ENCODE results near the gene ASIC2.

Gene ASIC2

GRCh38 chr17:33234233-33234632 lies 58.9 kb downstream of the ASIC2 start:
- no peak for DNase-seq (ENCODE audit: extremely low spot score)
- TF ChIP-seq LEF1 (IDR thresholded peaks at IDR 0.05; ENCODE audit: borderline replicate concordance), result no peak
- POLR2A ChIA-PET, result no interaction called here
- CTCF ChIA-PET, result no interaction called here

- CTCF ChIA-PET, result interaction anchor here (0.6 kb wide), 1 partner anchor 34 kb away, joined by 3 read pairs; no protein-coding TSS in a partner anchor
- TF ChIP-seq ZNF384 (IDR thresholded peaks at IDR 0.05) (no peak), HDGF (IDR thresholded peaks at IDR 0.05; ENCODE audit: borderline replicate concordance) (no peak)
- POLR2A ChIA-PET, result no interaction called here
- no peak for DNase-seq (ENCODE audit: extremely low spot score)
Measured at GRCh38 chr17:33233811-33234177, 59.3 kb downstream of the ASIC2 start.

DNA sequence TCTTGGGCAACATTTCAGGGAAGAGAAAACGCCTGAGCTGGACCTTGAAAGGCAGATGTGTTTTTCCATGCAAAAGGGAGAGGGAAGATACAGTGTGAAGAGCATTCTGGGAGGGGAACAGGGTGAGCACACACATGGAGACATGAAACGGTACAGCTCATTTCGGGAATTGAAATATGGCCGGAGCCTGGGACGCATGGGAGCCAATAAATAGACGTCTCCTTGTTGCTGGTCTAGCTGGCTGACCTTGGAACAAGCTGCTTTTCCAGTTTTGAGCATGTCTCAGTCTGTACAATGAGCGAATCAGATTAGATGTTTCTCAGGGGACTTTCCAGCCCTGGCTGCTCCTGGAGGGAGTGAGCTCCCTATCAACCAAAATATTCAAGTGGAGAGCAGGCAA lies 63.6 kb downstream of the ASIC2 start:
- TF ChIP-seq NFRKB (IDR thresholded peaks at IDR 0.05) (no peak), FOXM1 (IDR thresholded peaks at IDR 0.05; ENCODE audit: borderline replicate concordance) (no peak), ELF4 (IDR thresholded peaks at IDR 0.05) (no peak)
- POLR2A ChIA-PET, result no interaction called here
- DNase-seq (ENCODE audit: extremely low spot score), result no peak
- CTCF ChIA-PET, result interaction anchor here (0.6 to 0.8 kb wide), 2 partner anchors 20 to 29 kb away, joined by 4 read pairs; no protein-coding TSS in a partner anchor

DNA sequence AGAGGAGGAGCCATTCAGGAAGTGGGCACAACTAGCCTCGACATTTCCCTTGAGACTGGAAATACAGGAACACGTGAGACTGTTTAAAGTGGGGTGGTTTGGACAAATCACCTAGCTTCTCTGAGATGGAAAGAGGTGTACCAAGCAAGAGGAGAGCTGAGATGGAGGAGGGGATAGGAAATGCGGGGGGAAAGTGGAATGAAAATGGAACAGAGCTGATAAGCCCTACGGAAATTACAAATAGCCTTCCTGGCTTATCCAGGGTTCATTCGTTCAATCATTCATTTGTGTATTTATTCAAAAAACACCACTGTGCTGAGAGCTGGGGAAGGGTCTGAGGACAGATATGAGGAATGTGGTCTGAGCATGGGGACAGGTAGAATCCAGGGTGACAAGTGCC lies 64.1 kb downstream of the ASIC2 start:
- TF ChIP-seq TARDBP (IDR thresholded peaks at IDR 0.05) (no peak), HDGF (IDR thresholded peaks at IDR 0.05; ENCODE audit: borderline replicate concordance) (no peak), L3MBTL2 (conservative IDR thresholded peaks at IDR 0.05) (no peak), ELF4 (IDR thresholded peaks at IDR 0.05) (no peak), FOXA1 (IDR thresholded peaks at IDR 0.05) (no peak), SP1 (IDR thresholded peaks at IDR 0.05) (no peak), FOXM1 (IDR thresholded peaks at IDR 0.05; ENCODE audit: borderline replicate concordance) (no peak), SUZ12 (IDR thresholded peaks at IDR 0.05) (no peak), FOXK2 (IDR thresholded peaks at IDR 0.05) (no peak), NFRKB (IDR thresholded peaks at IDR 0.05) (no peak), PKNOX1 (IDR thresholded peaks at IDR 0.05) (no peak), ARNT (IDR thresholded peaks at IDR 0.05) (no peak)
- CTCF ChIA-PET, result interaction anchor here (0.6 to 0.8 kb wide), 2 partner anchors 20 to 29 kb away, joined by 4 read pairs; no protein-coding TSS in a partner anchor
- POLR2A ChIA-PET, result no interaction called here
- DNase-seq (ENCODE audit: extremely low spot score), result no peak

DNA sequence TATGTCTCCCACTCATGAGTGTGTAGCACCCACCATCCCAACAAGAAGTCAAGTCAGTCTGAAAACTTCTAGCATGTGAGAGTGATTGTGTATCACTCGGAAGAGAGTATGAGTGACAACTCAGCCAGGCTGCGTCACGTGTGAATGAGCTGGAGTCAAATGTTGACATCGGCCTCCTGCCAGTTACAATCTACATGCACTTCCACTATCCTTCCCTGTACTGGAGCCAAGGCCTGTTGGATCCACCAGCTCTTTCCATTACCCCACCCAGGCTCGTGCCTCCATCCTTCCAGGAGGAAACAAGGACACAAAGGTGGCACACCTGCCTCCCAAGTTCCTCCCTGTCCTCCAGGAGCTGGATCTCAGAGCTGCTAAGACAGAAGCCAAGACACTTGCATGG lies 64.5 kb downstream of the ASIC2 start:
- no peak for DNase-seq (ENCODE audit: extremely low spot score)
- CTCF ChIA-PET, result no interaction called here
- POLR2A ChIA-PET, result no interaction called here
- no peak for TF ChIP-seq LEF1 (IDR thresholded peaks at IDR 0.05; ENCODE audit: borderline replicate concordance)
- TF ChIP-seq FOXK2 (IDR thresholded peaks at IDR 0.05), result no peak
- no peak for TF ChIP-seq ZNF384 (IDR thresholded peaks at IDR 0.05)
- TF ChIP-seq L3MBTL2 (conservative IDR thresholded peaks at IDR 0.05), result no peak
- no peak for TF ChIP-seq FOXA1 (IDR thresholded peaks at IDR 0.05)
- TF ChIP-seq CTBP1 (IDR thresholded peaks at IDR 0.05; ENCODE audit: borderline replicate concordance), result no peak
- TF ChIP-seq FOXM1 (IDR thresholded peaks at IDR 0.05; ENCODE audit: borderline replicate concordance), result no peak
- TF ChIP-seq NFRKB (IDR thresholded peaks at IDR 0.05), result no peak
- no peak for TF ChIP-seq HDGF (IDR thresholded peaks at IDR 0.05; ENCODE audit: borderline replicate concordance)
- TF ChIP-seq SUZ12 (IDR thresholded peaks at IDR 0.05), result no peak
- TF ChIP-seq ELF4 (IDR thresholded peaks at IDR 0.05), result no peak
- TF ChIP-seq PKNOX1 (IDR thresholded peaks at IDR 0.05), result no peak
- no peak for TF ChIP-seq TARDBP (IDR thresholded peaks at IDR 0.05)
- TF ChIP-seq ARNT (IDR thresholded peaks at IDR 0.05), result no peak

GRCh38 chr17:33227911-33228310 lies 65.2 kb downstream of the ASIC2 start:
- CTCF ChIA-PET, result no interaction called here
- no peak for TF ChIP-seq FOXK2 (IDR thresholded peaks at IDR 0.05)
- no peak for DNase-seq (ENCODE audit: extremely low spot score)
- POLR2A ChIA-PET, result no interaction called here

DNA sequence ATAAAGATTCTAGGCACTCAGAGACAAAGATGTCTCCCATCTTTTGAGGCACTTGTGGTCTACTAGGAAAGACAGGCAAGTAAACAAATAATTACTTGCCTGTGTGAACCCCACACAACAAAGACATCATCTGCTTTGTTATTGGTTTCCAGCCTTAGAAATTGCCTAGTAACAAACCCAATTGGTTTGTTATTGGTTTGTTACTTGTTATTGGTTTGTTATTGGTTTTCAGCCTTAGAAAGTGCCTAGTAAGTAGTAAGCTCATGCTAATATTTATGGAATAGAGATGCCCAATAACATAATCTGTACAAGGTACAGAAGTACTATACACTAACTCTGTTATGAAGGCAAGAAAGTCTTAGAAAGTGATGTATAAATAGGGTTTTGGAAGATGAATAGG lies 67.1 kb downstream of the ASIC2 start:
- ChIA-PET CTCF (no interaction called here), POLR2A (no interaction called here)
- no peak for DNase-seq (ENCODE audit: extremely low spot score)
- TF ChIP-seq L3MBTL2 (conservative IDR thresholded peaks at IDR 0.05) (no peak), SP1 (IDR thresholded peaks at IDR 0.05) (no peak), ZNF384 (IDR thresholded peaks at IDR 0.05) (no peak), BHLHE40 (IDR thresholded peaks at IDR 0.05; ENCODE audit: borderline replicate concordance) (no peak), ELF4 (IDR thresholded peaks at IDR 0.05) (no peak), FOXK2 (IDR thresholded peaks at IDR 0.05) (no peak), HDGF (IDR thresholded peaks at IDR 0.05; ENCODE audit: borderline replicate concordance) (no peak), ARNT (IDR thresholded peaks at IDR 0.05) (no peak), PKNOX1 (IDR thresholded peaks at IDR 0.05) (no peak), FOXA1 (IDR thresholded peaks at IDR 0.05) (no peak), CTBP1 (IDR thresholded peaks at IDR 0.05; ENCODE audit: borderline replicate concordance) (no peak), FOXM1 (IDR thresholded peaks at IDR 0.05; ENCODE audit: borderline replicate concordance) (no peak), NFRKB (IDR thresholded peaks at IDR 0.05) (no peak)

- POLR2A ChIA-PET, result no interaction called here
- no peak for DNase-seq (ENCODE audit: extremely low spot score)
- TF ChIP-seq ZNF384 (IDR thresholded peaks at IDR 0.05), result no peak
- TF ChIP-seq ELF4 (IDR thresholded peaks at IDR 0.05), result no peak
- TF ChIP-seq NFRKB (IDR thresholded peaks at IDR 0.05), result no peak
- no peak for TF ChIP-seq FOXK2 (IDR thresholded peaks at IDR 0.05)
- TF ChIP-seq SP1 (IDR thresholded peaks at IDR 0.05), result no peak
- no peak for TF ChIP-seq L3MBTL2 (conservative IDR thresholded peaks at IDR 0.05)
- CTCF ChIA-PET, result no interaction called here
Measured at GRCh38 chr17:33225509-33225908, 67.6 kb downstream of the ASIC2 start.

All from HEK293T (cell line).